ENCODE data around the gene PTPRT. TPM values are rescaled to one million over a fixed set of nuclear protein-coding genes. Genes with fewer than 3 reads are reported as not detected.
"Not testable (repeated sequence)": the region's sequence is repeated elsewhere in the genome, so short reads cannot be mapped to it uniquely, and the experiment has no call there.

Gene PTPRT
- polyA plus RNA-seq, 10 donors = 0.35 to 1.8 (median 0.64) TPM

- no peak for DNase-seq
Measured at GRCh38 chr20:42313704-42314103, 876.0 kb downstream of the PTPRT start.

DNA sequence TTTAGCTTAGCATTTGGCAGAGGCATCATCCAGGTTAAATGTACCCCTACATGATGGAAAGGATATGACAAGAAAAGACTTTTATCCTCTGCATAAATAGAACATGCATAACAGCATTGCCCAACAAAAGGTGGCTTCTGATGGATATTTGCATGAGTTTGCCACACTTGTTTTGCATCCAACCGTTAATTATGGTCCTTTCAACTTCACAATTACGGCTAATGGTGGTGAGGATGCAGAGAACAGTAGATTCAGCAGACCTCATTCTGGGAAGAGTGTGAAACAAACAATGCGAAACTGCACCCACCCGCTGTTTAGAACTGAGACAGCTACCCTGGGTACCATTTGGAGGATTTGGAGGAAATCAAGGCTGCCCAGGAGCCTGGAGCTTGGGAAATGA is 880.7 kb downstream of the PTPRT start:
- DNase-seq = no peak

GRCh38 chr20:42308171-42308570 is 881.5 kb downstream of the PTPRT start:
- no peak for DNase-seq

DNA sequence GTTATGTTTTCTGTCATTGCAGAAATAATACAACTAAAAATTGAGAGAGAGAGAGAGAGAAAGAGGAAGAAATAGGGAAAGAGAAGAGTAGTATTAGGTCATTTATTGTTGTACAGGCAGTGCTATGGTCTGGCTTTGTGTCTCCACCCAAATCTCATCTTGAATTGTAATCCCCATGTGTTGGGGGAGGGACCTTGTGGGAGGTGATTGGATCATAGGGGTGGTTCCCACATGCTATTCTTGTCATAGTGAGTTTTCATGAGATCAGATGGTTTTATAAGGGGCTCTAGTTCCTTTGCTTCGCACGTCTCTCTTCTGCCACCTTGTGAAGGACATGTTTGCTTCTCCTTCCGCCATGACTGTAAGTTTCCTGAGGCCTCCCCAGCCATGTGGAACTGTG is 894.1 kb downstream of the PTPRT start:
- DNase-seq = no peak

DNA sequence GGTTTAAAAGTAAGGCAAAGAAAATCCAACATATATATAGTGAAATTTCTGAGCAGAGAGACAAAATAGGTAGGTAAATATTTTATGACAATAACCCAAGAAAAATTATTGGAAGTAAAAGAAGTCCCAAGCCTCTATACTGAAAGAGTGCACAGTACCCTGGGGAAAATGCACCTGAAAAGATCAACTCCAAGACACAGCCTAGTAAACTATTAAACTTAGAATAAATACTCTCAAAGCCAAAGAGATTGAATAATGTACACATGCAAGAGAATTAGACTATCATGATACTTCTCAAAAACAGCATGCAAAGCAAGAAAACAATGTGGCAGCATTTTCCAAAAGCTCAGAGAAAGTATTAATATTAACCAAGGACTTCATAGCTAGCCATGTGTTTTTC is 894.7 kb downstream of the PTPRT start:
- DNase-seq = no peak

DNA sequence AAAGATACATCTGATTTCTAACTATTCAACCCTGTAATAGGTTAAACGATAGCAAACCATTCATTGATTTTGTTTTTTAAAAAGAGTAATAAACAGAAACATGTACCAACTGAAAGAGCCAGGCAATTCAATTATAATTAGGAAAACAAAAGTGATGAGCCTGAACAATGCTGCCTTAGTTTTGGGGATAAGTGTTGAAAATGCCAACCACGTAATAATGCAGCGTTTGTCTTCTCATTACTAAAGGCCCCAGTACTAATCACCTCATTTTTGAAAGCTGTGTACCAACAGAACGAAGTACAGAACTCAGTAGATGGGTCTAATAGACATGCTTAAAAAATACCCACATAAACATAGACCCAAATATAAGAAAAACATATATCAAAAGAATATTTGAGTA is 907.9 kb downstream of the PTPRT start:
- no peak for DNase-seq

GRCh38 chr20:42276718-42277602 is 912.7 kb downstream of the PTPRT start:
- no peak for DNase-seq

DNA sequence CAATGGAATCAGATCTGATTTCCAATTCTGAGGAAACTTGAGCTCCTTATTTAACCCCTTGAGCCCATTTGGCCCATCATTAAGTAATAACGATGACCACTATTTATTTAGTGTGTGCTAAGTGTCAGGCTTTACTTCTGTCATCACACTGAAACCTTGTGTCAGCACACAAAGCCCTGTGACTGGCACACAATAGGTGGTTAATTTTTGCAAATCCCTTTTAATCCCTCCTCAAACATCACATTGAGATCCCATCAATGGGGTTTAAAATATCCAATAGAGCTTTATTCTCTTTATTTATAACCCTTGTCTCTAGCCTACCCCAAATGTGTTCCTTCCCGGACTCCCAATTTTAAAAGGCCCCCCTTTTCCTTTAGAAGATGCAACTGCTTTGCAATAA is 914.7 kb downstream of the PTPRT start:
- no peak for DNase-seq

DNA sequence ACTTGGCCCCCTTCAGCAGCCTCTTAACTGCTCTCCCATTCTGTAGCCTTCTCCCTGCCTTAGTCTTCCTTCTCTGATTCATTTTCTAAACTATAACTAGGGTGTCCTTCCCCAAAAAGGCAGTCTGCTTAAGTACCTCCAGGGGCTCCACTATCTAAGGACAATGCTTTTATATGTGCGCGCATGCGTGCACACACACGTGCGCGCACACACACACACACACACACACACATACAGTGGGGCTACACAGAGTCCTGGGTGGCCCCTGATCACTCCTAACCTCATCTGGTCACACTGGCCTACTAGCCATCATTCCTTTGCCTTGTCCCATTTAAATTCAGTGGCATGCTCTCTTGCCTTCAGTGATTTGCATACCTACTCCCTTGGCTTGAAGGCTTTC is 917.2 kb downstream of the PTPRT start:
- no peak for DNase-seq

DNA sequence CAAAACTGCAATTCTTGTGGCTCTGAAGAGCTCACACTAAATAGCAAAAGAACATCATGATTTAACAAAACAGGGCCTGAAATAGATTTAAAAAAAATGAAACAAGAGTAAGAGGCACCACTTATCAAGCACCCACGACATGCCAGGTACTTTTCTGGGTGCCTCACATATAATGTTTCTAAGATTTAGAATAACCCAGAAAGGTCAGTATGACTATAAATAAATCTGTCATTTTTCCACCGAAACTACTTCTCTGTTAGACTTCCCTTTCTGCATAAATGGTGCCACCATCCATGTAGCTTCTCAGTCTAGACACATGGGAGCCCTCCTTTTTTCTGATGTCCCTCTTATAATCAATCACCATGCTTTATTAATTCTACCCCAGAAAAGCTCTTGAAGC is 919.2 kb downstream of the PTPRT start:
- DNase-seq = no peak

GRCh38 chr20:42267793-42268384 is 921.8 kb downstream of the PTPRT start:
- no peak for DNase-seq

DNA sequence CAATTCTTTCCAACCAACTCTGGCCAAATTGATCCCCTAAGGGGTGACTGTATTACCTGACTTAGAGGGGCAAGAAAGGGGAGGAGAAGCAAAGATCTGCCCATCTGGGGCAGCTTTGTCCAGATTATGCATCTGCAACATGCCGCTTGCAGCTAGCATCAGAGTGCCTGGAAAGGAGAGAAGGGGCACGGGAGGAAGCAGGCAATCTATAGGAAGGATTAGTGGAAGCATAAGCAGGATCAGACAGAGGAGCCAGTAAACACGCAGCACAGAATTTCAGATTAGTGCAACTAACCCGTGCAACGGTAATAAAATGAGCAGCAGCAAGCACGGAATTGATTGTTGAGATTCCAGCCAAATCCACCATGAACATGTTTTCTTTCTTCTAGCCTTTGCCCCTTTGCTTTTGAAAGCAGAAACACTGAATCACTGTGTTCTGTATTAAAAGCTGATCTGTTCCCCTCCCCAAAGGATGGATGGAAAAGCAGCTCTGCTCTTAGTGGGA is 927.9 kb downstream of the PTPRT start:
- no peak for DNase-seq

DNA sequence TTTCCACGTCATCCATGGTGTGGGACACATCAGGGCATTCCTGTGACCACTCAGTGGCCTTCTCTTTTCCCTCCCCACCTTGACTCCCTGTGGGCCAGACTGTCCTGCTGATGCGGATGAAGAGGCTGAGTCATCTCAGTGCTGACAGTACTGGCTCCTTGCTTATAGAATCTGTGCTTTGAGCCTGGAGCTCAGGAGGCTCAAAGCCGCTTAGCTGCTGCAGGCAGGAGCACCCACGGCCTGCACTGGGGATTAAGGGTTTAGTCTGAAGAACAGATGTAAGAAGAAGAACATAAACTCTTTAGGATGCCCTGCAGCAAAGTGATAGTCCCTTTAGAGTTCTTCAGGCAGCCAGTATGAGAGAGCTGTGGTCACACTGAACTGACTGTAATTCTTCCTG is 929.5 kb downstream of the PTPRT start:
- no peak for DNase-seq

GRCh38 chr20:42259389-42259788 is 930.3 kb downstream of the PTPRT start:
- DNase-seq = no peak

GRCh38 chr20:42258564-42259302 is 931.0 kb downstream of the PTPRT start:
- no peak for DNase-seq

- no peak for DNase-seq
Measured at GRCh38 chr20:42255821-42256220, 933.9 kb downstream of the PTPRT start.

DNA sequence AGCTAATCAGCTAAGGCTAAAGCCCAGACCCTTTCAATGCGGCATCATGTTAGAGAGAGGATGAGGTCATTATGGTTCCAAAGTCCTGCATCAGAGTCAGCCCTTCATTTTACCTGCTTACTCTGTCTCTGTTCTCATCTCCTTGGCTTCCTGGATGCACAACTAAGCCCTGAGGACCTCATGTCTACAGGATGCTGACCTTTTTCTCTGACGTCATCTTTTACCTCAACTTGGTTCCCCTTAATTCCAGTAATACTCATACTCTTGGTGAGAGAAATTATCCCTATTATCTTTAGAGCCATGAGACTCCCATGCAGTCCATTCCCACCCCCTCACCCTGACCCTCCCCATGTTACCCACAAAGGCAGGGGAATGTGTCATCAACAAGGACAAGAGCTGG is 935.0 kb downstream of the PTPRT start:
- no peak for DNase-seq

- DNase-seq = no peak
Measured at GRCh38 chr20:42252116-42252515, 937.6 kb downstream of the PTPRT start.

- DNase-seq = no peak
Measured at GRCh38 chr20:42218621-42219374, 970.9 kb downstream of the PTPRT start.

DNA sequence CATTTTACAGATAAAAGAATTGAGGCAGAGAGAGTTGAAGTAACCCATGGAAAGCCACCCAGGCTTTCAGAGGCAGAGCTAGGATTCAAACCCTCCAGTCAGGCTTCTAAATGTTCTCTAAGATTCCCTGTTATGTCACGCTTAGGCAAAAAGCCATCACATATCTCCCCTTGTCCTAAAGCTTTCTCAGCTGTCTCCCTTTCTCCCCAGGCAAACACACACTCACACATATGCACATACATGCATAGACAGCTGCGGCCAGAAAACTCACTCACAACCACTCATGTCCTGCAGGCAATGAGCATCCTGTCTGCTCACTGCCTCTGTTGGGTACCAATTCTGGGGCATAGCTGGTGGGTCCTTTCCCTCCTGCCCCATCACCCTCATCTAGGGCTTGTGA is 975.6 kb downstream of the PTPRT start:
- peak in 1 of 3 donors; percentile 36 for DNase-seq

GRCh38 chr20:42212391-42212790 is 977.3 kb downstream of the PTPRT start:
- peak in 1 of 3 donors; percentile 7 for DNase-seq

DNA sequence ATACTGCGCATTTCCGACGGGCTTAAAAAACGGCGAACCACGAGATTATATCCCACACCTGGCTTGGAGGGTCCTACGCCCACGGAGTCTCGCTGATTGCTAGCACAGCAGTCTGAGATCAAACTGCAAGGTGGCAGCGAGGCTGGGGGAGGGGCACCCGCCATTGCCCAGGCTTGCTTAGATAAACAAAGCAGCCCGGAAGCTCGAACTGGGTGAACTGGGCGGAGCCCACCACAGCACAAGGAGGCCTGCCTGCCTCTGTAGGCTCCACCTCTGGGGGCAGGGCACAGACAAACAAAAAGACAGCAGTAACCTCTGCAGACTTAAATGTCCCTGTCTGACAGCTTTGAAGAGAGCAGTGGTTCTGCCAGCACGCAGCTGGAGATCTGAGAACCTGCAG is 983.1 kb downstream of the PTPRT start:
- not testable (repeated sequence) for DNase-seq

All from muscle of back (tissue), 11 donors.